DMS53 (cell line): Measurements from ENCODE around the gene KCNMA1.

Experiments used
- DNase-seq: peaks from one replicate; lab custom pipeline; 2025; lab: John Stamatoyannopoulos, UW

KCNMA1 gene

GRCh38 chr10:77556990-77557601, 80.5 kb downstream of the KCNMA1 start:
- DNase-seq, result peak; percentile 73

- no peak for DNase-seq
Observed at GRCh38 chr10:77555591-77556212, 81.9 kb downstream of the KCNMA1 start.

GRCh38 chr10:77554996-77555397, 82.6 kb downstream of the KCNMA1 start:
- DNase-seq, result no peak

GRCh38 chr10:77553966-77554365, 83.6 kb downstream of the KCNMA1 start:
- DNase-seq, result no peak

- DNase-seq, result no peak
Observed at GRCh38 chr10:77553311-77553710, 84.3 kb downstream of the KCNMA1 start.

- DNase-seq, result no peak
Observed at GRCh38 chr10:77552252-77552651, 85.4 kb downstream of the KCNMA1 start.

GRCh38 chr10:77550378-77550777, 87.2 kb downstream of the KCNMA1 start:
- DNase-seq, result no peak

DNA sequence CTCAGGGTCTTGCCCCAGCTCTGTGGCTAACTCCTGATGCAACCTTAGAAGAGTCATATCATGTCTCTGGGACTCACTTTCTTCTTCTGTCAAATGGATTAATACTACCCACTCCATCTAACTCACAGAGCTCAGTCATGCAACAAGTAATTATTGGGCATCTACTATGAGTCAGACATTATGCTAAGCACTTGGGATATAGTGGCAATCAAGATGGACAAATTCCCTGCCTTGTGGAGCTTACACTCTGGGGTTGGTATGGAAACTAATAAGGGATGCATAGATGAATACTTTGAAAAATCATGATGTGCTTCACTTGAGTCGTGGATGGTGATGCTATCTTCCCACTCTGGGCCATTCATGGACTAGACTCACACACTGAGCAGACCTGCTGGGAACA, 88.9 kb downstream of the KCNMA1 start:
- no peak for DNase-seq

GRCh38 chr10:77548157-77548556, 89.5 kb downstream of the KCNMA1 start:
- DNase-seq, result no peak

GRCh38 chr10:77547307-77548050, 90.1 kb downstream of the KCNMA1 start:
- no peak for DNase-seq

GRCh38 chr10:77546042-77546441, 91.6 kb downstream of the KCNMA1 start:
- no peak for DNase-seq

GRCh38 chr10:77545585-77545984, 92.0 kb downstream of the KCNMA1 start:
- DNase-seq, result no peak

- DNase-seq, result no peak
Observed at GRCh38 chr10:77544617-77545016, 93.0 kb downstream of the KCNMA1 start.

DNA sequence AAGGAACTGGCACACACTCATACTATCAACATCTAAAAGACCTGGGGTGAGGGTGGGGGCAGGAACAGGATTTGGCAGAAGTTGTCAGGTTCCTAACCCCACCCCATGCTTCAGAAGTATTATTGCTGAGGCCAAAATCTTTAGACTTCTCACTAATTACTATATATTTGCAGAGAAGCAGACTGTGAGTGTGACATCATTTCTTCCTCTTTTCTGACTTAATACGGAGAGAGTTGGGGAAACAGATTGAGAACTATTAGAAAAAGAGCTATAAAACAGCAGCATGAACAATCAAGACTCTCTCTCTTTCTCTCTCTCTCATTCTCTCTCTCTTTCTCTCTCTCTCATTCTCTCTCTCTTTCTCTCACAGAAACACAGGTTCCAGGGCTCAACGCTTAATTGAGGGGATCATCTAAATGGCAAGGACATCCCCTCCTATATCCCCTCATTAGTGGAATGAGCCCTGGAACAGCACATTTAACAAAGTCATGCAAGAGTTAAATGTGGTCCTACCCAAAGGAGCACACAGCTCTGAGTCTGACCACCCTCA, 94.8 kb downstream of the KCNMA1 start:
- DNase-seq, result no peak

DNA sequence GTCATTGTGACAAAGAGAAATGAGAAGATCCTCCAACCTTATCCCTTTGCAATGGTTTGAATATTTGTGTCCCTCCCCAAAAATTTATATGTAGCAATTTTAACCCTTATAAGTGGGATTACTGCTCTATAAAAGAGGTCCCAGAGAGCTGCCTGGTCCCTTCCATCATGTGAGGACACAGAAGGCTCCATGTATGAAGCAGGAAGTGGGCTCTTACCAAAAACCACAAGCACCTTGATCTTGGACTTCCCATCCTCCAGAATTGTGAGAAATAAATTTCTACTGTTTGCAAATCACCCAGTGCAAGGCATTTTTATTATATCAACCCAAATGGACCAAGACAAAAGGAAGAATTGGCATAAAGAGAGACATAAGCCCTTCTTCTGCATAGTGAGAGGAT, 95.7 kb downstream of the KCNMA1 start:
- no peak for DNase-seq

- DNase-seq, result no peak
Observed at GRCh38 chr10:77541247-77541646, 96.4 kb downstream of the KCNMA1 start.

- DNase-seq, result peak; percentile 64
Observed at GRCh38 chr10:77539147-77539935, 98.3 kb downstream of the KCNMA1 start.

- DNase-seq, result no peak
Observed at GRCh38 chr10:77537720-77538373, 99.8 kb downstream of the KCNMA1 start.

- DNase-seq, result no peak
Observed at GRCh38 chr10:77537071-77537470, 100.5 kb downstream of the KCNMA1 start.

DNA sequence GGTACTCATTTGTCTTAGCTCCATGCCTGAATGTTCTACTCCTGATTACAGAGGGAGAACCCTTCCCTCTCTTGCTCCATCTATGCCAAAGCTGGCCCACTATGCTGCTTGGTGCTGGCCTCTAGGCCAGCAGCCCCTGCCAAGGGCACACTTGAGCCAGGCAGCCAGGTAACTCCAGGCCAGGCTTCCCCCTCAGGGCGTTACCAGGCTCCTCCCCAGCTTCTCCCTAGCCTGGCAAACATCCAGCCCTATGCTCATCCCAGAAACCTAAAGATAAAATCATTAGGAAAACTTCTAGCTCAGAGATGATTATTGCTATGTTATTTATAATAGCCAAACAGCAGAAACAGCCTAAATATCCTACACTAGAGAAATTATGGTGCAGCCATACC, 103.7 kb downstream of the KCNMA1 start:
- DNase-seq, result peak; percentile 46

GRCh38 chr10:77533146-77533886, 104.3 kb downstream of the KCNMA1 start:
- DNase-seq, result peak; percentile 21
